ENCODE results near the gene CPAMD8. TPM values are rescaled to one million over a fixed set of nuclear protein-coding genes. Genes with fewer than 3 reads are reported as not detected.

CPAMD8 gene
- total and polyA plus RNA-seq, 2 donors (not counting 1 experiment from before 2014, with no cell fraction given): 1.1 to 2.7 TPM

DNA sequence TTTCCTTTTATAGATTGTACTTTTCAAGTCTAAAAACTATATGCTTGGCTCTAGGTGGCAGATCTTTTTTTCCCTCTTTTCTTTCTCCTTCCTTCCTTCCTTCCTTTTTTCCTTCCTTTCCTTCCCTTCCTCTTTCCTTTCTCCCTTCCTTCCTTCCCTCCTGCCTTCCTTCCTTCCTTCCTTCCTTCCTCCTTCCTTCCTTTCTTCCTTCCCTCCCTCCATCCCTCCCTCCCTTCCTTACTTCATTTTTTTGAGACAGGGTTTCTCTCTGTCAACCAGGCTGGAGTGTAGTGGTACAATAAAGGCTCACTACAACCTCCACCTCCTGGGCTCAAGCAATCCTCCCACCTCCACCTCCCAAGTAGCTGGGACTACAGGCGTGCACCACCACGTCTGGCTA lies 89.7 kb downstream of the CPAMD8 start:
- no peak overlapping the region for H3K4me2 ChIP-seq (replicated peaks; ENCODE audit: low read depth, low read length, poor library complexity, severe bottlenecking)
- H2AFZ ChIP-seq (ENCODE audit: insufficient read depth, low read depth, low read length, poor library complexity, severe bottlenecking): no peak overlapping the region
- H3K79me2 ChIP-seq (ENCODE audit: control insufficient read depth, insufficient read depth, low read length): no peaks in the 10 kb centered on the region
- ATAC-seq (ENCODE audit: low read depth) (no peak), DNase-seq (no peak)
- Mint-ChIP-seq H3K27ac (no peak overlapping the region), H3K9me3 (ENCODE audit: insufficient read depth) (peaks cover 18% of the 10 kb centered on the region), H3K27me3 (no peaks in the 10 kb centered on the region), H3K4me3 (no peak overlapping the region), H3K4me1 (no peaks in the 10 kb centered on the region)
- TF ChIP-seq, protein P1, sequence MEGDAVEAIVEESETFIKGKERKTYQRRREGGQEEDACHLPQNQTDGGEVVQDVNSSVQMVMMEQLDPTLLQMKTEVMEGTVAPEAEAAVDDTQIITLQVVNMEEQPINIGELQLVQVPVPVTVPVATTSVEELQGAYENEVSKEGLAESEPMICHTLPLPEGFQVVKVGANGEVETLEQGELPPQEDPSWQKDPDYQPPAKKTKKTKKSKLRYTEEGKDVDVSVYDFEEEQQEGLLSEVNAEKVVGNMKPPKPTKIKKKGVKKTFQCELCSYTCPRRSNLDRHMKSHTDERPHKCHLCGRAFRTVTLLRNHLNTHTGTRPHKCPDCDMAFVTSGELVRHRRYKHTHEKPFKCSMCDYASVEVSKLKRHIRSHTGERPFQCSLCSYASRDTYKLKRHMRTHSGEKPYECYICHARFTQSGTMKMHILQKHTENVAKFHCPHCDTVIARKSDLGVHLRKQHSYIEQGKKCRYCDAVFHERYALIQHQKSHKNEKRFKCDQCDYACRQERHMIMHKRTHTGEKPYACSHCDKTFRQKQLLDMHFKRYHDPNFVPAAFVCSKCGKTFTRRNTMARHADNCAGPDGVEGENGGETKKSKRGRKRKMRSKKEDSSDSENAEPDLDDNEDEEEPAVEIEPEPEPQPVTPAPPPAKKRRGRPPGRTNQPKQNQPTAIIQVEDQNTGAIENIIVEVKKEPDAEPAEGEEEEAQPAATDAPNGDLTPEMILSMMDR (IDR thresholded peaks at IDR 0.05): no peak
- no peak for TF ChIP-seq EZH2 (IDR thresholded peaks at IDR 0.05; ENCODE audit: borderline replicate concordance, insufficient read depth, low read depth, low read length, poor library complexity, severe bottlenecking)
- ChIA-PET CTCF (no interaction called here), POLR2A (no interaction called here)
- no peak overlapping the region for H3K27ac ChIP-seq (ENCODE audit: low read length in 2 of 2)
- no CpG with 5 or more reads among the region's 2 CpGs for WGBS (ENCODE audit: insufficient coverage)
- no peaks in the 10 kb centered on the region for H3K4me1 ChIP-seq (ENCODE audit: control insufficient read depth in 2 of 2, insufficient read depth in 2 of 2, low read length in 2 of 2)
- H4K20me1 ChIP-seq (ENCODE audit: control insufficient read depth, insufficient read depth, low read length, poor library complexity, severe bottlenecking): no peaks in the 10 kb centered on the region
- H3K27me3 ChIP-seq (replicated peaks in 1 of 4; ENCODE audit: control extremely low read depth in 1 of 4, control insufficient read depth in 3 of 4, insufficient read depth in 4 of 4, low read length in 3 of 4): peaks cover 0 to 5% (median 0%) of the 10 kb centered on the region in 4 experiments
- intact Hi-C loops (cut with micrococcal nuclease): no loop called here
- no peak overlapping the region for H3K9ac ChIP-seq (ENCODE audit: low read length)
- H3K4me3 ChIP-seq (ENCODE audit: control extremely low read depth in 1 of 5, extremely low read depth in 1 of 5, insufficient read depth in 1 of 5, low read depth in 2 of 5, low read length in 4 of 5): no peak overlapping the region
- no peaks in the 10 kb centered on the region for H3K36me3 ChIP-seq (replicated peaks in 1 of 2; ENCODE audit: control extremely low read depth in 1 of 2, control insufficient read depth in 1 of 2, extremely low read depth in 1 of 2, insufficient read depth in 2 of 2, low read length in 1 of 2)
- H3K9me3 ChIP-seq (ENCODE audit: control extremely low read depth in 1 of 3, control insufficient read depth in 2 of 3, insufficient read depth in 1 of 3, low read length in 2 of 3): peaks cover 0 to 20% (median 19%) of the 10 kb centered on the region in 3 donors

DNA sequence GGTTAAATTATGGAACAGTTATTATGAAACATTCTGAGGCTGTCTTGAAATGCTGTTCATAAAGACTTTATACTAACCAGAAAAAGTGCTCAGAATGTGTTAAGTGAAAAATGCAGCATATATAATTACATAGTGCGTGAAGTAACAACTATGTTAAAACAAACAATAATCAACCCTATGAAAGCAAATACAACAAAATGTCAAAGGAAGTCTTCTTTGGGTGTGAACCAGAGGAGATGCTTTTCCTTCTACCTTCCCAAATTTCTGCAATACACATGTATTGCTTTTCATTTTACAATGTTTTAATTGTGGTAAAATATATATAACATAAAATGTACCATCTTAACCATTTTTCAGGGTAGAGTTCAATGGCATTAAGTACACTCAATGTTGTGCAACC lies 92.1 kb downstream of the CPAMD8 start:
- Histone ChIP-seq H3K36me3 (replicated peaks in 1 of 2; ENCODE audit: control extremely low read depth in 1 of 2, control insufficient read depth in 1 of 2, extremely low read depth in 1 of 2, insufficient read depth in 2 of 2, low read length in 1 of 2) (no peaks in the 10 kb centered on the region), H3K9ac (ENCODE audit: low read length) (no peak overlapping the region), H3K4me3 (ENCODE audit: control extremely low read depth in 1 of 5, extremely low read depth in 1 of 5, insufficient read depth in 1 of 5, low read depth in 2 of 5, low read length in 4 of 5) (no peak overlapping the region), H3K9me3 (ENCODE audit: control extremely low read depth in 1 of 3, control insufficient read depth in 2 of 3, insufficient read depth in 1 of 3, low read length in 2 of 3) (peaks cover 0 to 34% (median 19%) of the 10 kb centered on the region in 3 donors), H3K4me2 (replicated peaks; ENCODE audit: low read depth, low read length, poor library complexity, severe bottlenecking) (no peak overlapping the region), H3K27ac (ENCODE audit: low read length in 2 of 2) (no peak overlapping the region), H3K79me2 (ENCODE audit: control insufficient read depth, insufficient read depth, low read length) (no peaks in the 10 kb centered on the region), H3K27me3 (replicated peaks in 1 of 4; ENCODE audit: control extremely low read depth in 1 of 4, control insufficient read depth in 3 of 4, insufficient read depth in 4 of 4, low read length in 3 of 4) (peaks cover 0 to 8% (median 0%) of the 10 kb centered on the region in 4 experiments), H4K20me1 (ENCODE audit: control insufficient read depth, insufficient read depth, low read length, poor library complexity, severe bottlenecking) (no peaks in the 10 kb centered on the region), H3K4me1 (ENCODE audit: control insufficient read depth in 2 of 2, insufficient read depth in 2 of 2, low read length in 2 of 2) (no peaks in the 10 kb centered on the region), H2AFZ (ENCODE audit: insufficient read depth, low read depth, low read length, poor library complexity, severe bottlenecking) (no peak overlapping the region)
- H3K9me3 Mint-ChIP-seq (ENCODE audit: insufficient read depth): peaks cover 22% of the 10 kb centered on the region
- no peaks in the 10 kb centered on the region for H3K4me1 Mint-ChIP-seq
- H3K27me3 Mint-ChIP-seq: peaks cover 15% of the 10 kb centered on the region
- no CpG with 5 or more reads among the region's 1 CpG for WGBS (ENCODE audit: insufficient coverage)
- TF ChIP-seq, protein P1 (IDR thresholded peaks at IDR 0.05): no peak
- no peak for TF ChIP-seq EZH2 (IDR thresholded peaks at IDR 0.05; ENCODE audit: borderline replicate concordance, insufficient read depth, low read depth, low read length, poor library complexity, severe bottlenecking)
- ChIA-PET CTCF (no interaction called here), POLR2A (no interaction called here)
- ATAC-seq (ENCODE audit: low read depth) (no peak), DNase-seq (no peak)
- H3K27ac Mint-ChIP-seq: no peak overlapping the region
- intact Hi-C loops (cut with micrococcal nuclease): no loop called here
- H3K4me3 Mint-ChIP-seq: no peak overlapping the region
